Dendritic cell treated with granulocyte-macrophage colony-stimulating factor and Interleukin-4, amounts not matched to agents 40 ng/mL and 50 ng/mL, for 4 days (primary cell): ENCODE results near the gene ZNF577.
"Not testable (repeated sequence)": the region's sequence is repeated elsewhere in the genome, so short reads cannot be mapped to it uniquely, and the experiment has no call there.

Experiments used
- H3K27ac Mint-ChIP-seq: one replicate; pipeline ENCODE4 v1.8.0; 2022; ENCODE audit warnings: mild to moderate bottlenecking, mixed read lengths
- H3K27me3 Mint-ChIP-seq: one replicate; pipeline ENCODE4 v1.8.0; 2022; ENCODE audit warnings: mild to moderate bottlenecking, mixed read lengths
- H3K36me3 Mint-ChIP-seq: one replicate; pipeline ENCODE4 v1.8.0; 2022; ENCODE audit warnings: low read depth, mixed read lengths
- H3K4me1 Mint-ChIP-seq: one replicate; pipeline ENCODE4 v1.8.0; 2022; ENCODE audit warnings: low read depth, mixed read lengths
- H3K4me3 Mint-ChIP-seq: one replicate; pipeline ENCODE4 v1.8.0; 2022; ENCODE audit warnings: mild to moderate bottlenecking, moderate library complexity, mixed read lengths
- H3K9me3 Mint-ChIP-seq: one replicate; pipeline ENCODE4 v1.8.0; 2022; ENCODE audit warnings: mixed read lengths
- intact Hi-C: fragments of 100-400 bp; cut with micrococcal nuclease; formaldehyde crosslinking; loops from one replicate; pipeline ENCODE4 v1.15.0; 2022

The ZNF577 gene

DNA sequence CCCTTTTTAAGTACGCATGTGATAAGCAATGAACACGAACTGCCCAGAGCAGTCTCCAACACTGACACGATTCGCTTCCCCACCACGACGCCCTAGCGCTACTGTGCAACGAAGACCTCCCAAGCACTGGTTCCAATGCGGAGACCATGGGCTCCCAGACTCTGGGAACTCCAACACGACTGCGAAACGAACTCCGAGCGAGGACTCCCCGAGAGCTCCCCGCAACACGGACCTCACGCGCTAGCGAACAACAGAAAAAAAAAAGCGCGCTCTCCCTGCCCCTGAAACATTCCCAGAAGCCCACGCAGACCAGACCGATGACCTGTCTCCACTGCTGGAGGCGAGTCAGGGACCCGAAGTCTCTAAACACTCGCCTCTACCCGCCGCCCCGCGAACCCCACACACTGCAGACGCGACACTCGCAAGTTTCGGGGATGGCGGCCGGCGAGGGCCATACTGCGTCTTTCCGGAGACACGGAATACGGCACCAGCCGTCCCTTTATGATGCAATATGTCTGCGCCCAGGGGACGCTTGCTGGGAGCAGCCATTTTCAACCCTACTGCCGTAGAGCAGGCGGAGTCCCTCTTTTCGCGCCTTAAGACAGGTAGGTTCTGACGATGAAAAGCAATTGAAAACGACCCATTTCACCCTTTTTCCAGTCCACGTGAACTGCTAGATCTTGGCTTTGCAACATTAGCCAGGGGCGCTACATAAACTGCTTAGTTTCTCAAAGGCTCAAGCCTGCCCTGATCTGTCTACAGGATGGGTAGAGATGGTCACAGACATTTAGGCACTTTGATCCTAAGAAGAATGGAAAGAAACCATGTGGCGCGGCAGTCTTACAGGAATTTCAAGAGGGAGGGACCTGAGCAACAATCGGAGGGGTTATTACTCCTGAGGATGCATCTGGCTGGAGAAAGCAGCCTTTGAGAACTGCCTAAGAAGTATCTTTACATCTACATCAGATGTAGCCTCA lies at the start of gene ZNF577:
ZNF577 (minus strand) TSS at position 430 of the 977 bp plus-strand sequence. CDS start 7,569 bp downstream, outside the sequence.
- peaks cover 5% of the 10 kb centered on the region for H3K4me1 Mint-ChIP-seq
- peak within 1 kb of the TSS; percentile 95 for H3K4me3 Mint-ChIP-seq
- peaks cover 85% of the 10 kb centered on the region for H3K9me3 Mint-ChIP-seq
- H3K27ac Mint-ChIP-seq = peak within 1 kb of the TSS; percentile 98
- intact Hi-C loops = loop anchor here (5.0 kb wide), 1 partner anchor 44 kb away; no protein-coding TSS in a partner anchor
- peaks cover 87% of the 10 kb centered on the region for H3K36me3 Mint-ChIP-seq
- H3K27me3 Mint-ChIP-seq = no peaks in the 10 kb centered on the region

DNA sequence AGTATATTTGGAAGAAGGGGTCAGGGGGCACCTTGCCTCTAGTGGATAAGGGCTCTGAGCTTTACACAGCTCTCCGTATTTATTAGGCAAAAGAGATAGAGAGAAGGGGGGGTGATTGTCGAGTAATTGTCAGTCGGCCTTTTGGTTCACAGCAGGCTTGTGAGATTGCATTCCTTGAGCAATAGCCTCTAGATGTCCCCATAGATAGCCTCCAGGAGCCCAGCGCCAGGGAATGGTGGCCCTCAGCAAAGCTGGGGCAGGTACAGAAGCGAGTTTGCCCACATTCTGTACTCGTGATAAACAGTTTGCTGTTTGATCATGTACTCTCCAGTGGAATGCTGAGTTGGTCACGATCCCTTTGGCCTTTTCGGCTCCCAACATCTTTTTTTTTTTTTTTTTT lies 44.2 kb upstream of the ZNF577 start:
- Mint-ChIP-seq H3K4me3 (no peak overlapping the region), H3K9me3 (peaks cover 74% of the 10 kb centered on the region)
- intact Hi-C loops = loop anchor here (5.0 kb wide), 1 partner anchor 45 kb away; the partner anchor contains the start of gene ZNF577

DNA sequence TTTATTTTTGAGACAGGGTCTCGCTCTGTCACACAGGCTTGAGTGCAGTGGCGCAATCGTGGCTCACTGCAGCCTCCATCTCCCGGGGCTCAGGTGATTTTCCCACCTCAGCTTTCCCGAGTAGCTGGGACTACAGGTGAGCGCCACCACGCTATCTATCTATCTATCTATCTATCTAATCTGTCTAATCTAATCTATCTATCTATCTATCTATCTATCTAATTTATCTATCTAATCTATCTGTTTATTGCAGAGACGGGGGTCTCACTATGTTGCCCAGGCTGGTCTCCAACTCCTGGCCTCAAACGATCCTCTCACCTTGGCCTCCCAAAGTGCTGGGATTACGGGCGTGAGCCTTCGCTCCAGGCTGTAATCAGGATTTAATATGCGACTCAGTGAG lies 40.1 kb upstream of the ZNF577 start:
- H3K9me3 Mint-ChIP-seq = peaks cover 72% of the 10 kb centered on the region
- intact Hi-C loops = loop anchor here (1.0 to 5.0 kb wide), 2 partner anchors 23 to 79 kb away; partner anchors contain the start of genes ZNF615 and ZNF649
- peaks cover 66% of the 10 kb centered on the region for H3K36me3 Mint-ChIP-seq
- H3K4me3 Mint-ChIP-seq = peak overlapping the region; percentile 95
- peaks cover 21% of the 10 kb centered on the region for H3K4me1 Mint-ChIP-seq
- H3K27ac Mint-ChIP-seq = peak overlapping the region; percentile 94
- no peaks in the 10 kb centered on the region for H3K27me3 Mint-ChIP-seq

More for the DNA sequence above, 44.2 kb upstream of the ZNF577 start:
- Mint-ChIP-seq H3K4me1 (peaks cover 14% of the 10 kb centered on the region), H3K27ac (no peak overlapping the region), H3K36me3 (peaks cover 98% of the 10 kb centered on the region), H3K27me3 (no peaks in the 10 kb centered on the region)

DNA sequence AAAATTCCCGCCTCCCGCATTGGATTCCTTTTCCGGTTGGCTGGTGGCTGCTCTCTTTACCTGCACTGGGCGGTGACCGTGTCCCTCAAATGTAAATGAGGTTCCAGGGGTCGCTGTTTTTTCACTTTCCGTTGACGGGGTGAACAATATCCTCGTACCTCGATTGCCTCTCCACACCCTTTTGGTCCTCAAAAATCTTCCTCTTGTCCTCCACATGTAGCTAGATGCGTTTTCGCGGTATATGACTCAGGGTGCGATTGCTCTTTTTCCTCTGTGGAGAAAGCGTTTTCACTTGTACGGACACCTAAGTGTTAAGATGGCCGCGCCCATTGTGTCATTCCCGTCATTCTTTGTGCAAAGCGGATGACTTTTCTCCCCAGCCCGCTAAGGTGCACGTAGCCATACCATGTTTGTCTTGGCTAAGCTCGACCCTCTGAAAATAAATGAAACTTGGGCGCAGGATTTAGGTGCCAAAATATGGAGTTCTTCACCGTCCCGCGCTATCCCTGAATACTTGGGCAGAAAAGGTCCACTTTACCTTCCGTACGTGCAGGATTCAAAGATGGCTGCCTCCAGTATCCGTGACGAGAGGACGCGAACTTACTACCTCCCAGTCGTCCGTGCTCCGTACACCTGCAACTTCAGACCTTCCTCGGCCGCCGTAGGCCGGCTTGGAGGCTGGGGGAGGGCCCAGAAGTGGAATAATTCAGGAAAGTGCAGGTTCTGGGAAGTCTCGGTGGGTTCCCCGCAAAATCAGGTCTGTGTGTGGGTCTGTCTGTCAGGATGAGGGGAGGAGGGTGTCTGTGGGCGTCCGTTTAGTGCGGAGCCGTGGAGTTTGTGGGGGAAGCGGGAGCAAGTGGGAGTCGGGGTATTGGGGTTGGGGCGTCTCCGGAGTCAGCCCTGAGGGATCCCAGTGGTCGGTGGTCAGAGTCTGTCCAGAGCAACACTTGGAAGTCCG lies 39.3 kb upstream of the ZNF577 start, which contains the start of gene ZNF613:
ZNF613 (plus strand) TSS at position 689 of the 958 bp plus-strand sequence. CDS start 8,749 bp downstream, outside the sequence.
- H3K9me3 Mint-ChIP-seq = peaks cover 77% of the 10 kb centered on the region
- H3K27ac Mint-ChIP-seq = peak within 1 kb of the TSS; percentile 94
- H3K27me3 Mint-ChIP-seq = no peaks in the 10 kb centered on the region
- peaks cover 21% of the 10 kb centered on the region for H3K4me1 Mint-ChIP-seq
- peaks cover 62% of the 10 kb centered on the region for H3K36me3 Mint-ChIP-seq
- intact Hi-C loops = loop anchor here (1.0 to 5.0 kb wide), 2 partner anchors 22 to 80 kb away; partner anchors contain the start of genes ZNF615 and ZNF649
- H3K4me3 Mint-ChIP-seq = peak within 1 kb of the TSS; percentile 95

DNA sequence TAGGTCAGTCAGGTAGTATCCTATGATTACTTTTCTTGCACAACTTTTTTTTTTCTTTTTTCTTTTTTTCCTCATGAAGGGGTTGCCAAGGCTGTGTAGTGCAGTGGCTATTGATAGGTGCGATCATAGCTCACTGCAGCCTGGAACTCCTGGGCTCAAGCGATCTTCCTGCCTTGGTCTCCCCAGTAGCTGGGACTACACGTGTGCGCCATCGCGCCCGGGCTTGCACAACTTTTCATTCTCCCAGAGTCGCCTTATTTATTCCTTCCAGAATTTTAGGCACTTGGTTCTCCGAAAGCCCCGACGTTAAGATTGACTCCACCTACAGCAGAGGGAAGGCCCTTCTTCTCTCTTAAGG lies 38.7 kb upstream of the ZNF577 start:
- Mint-ChIP-seq H3K4me1 (peaks cover 21% of the 10 kb centered on the region), H3K9me3 (peaks cover 77% of the 10 kb centered on the region), H3K4me3 (peak overlapping the region; percentile 95), H3K36me3 (peaks cover 58% of the 10 kb centered on the region), H3K27me3 (no peaks in the 10 kb centered on the region), H3K27ac (peak overlapping the region; percentile 94)
- intact Hi-C loops = loop anchor here (5.0 kb wide), 1 partner anchor 81 kb away; the partner anchor contains the start of gene ZNF615

DNA sequence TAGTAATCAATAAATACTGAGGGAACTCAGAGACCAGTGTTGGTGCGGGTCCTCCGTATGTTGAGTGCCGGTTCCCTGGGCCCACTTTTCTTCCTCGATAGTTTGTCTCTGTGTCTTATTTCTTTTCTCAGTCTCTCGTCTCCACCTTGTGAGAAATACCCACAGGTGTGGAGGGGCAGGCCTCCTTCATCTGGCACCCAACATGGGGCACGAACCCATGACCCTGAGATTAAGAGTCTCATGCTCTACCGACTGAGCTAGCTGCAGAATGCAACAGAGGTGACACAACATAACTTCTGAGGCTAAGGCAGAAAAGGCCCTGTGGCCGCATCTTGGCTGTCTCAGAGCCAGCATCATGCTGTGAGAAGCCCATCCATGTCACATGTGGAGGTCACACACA lies 34.2 kb upstream of the ZNF577 start:
- H3K36me3 Mint-ChIP-seq = peaks cover 15% of the 10 kb centered on the region
- H3K4me3 Mint-ChIP-seq = no peak overlapping the region
- no peaks in the 10 kb centered on the region for H3K27me3 Mint-ChIP-seq
- no peak overlapping the region for H3K27ac Mint-ChIP-seq
- peaks cover 95% of the 10 kb centered on the region for H3K9me3 Mint-ChIP-seq
- peaks cover 7% of the 10 kb centered on the region for H3K4me1 Mint-ChIP-seq
- intact Hi-C loops = no loop called here

DNA sequence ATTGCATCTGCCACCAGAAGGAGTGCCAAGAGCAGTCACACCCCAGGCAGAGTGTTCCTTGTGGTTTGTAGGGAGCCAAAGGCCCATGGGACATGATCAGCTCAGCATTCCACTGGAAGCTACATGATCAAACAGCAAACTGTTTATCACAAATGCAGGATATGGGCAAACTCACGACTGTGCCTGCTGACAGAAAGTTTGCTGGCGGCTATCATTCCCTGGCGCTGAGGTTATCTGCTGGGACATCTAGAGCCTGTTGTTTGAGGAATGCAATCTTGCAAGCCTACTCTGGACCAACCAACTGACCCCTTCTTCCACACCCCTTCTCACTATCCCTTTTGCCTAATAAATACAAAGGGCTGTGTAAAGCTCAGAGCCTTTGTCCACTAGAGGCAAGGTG lies 31.9 kb upstream of the ZNF577 start:
- Mint-ChIP-seq H3K27ac (no peak overlapping the region), H3K4me1 (no peaks in the 10 kb centered on the region), H3K27me3 (no peaks in the 10 kb centered on the region), H3K36me3 (peaks cover 7% of the 10 kb centered on the region), H3K9me3 (peaks cover 97% of the 10 kb centered on the region), H3K4me3 (no peak overlapping the region)
- intact Hi-C loops = no loop called here

DNA sequence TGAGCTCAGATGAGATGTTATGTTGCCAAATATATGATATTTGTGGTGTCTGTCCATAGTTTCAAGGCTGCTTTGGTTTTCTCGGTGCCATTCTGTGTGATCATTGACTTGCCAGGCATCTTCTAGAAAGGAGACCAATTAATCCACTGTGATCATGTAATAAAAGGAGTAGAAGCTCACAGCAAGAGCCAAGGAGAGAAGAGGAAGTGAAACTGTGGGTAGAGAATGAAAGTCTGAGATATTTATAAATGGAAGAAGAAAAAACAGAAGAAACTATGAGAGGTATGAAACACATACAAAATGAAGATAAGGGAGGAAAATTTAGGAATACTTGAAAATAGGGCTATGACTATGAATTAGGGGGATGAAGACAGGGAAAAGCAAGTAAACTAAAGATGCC lies 28.4 kb upstream of the ZNF577 start:
- Mint-ChIP-seq H3K4me1 (no peaks in the 10 kb centered on the region), H3K9me3 (peaks cover 94% of the 10 kb centered on the region), H3K27me3 (no peaks in the 10 kb centered on the region), H3K27ac (no peak overlapping the region), H3K36me3 (no peaks in the 10 kb centered on the region), H3K4me3 (no peak overlapping the region)
- intact Hi-C loops = no loop called here

DNA sequence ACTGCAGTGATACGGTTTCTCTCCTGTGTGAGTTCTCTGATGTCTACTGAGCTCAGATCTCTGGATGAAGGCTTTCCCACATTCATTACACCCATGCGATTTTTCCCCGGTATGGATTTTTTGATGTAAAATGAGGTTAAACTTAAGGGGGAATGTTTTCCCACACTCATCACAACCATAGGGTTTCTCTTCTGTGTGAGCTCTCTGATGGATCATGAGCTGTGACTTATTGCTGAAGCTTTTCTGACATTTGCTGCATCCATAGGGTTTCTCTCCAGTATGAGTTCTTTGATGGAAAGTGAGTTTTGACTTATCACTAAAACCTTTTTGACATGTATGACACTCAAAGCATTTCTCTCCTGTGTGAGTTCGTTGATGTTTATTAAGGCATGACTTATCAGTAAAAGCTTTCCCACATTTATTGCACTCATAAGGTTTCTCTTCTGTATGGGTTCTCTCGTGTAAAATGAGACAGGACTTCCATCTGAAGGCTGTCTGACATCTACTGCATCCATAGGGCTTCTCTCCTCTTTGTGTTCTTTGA lies 27.6 kb upstream of the ZNF577 start:
- Mint-ChIP-seq H3K4me1 (no peaks in the 10 kb centered on the region), H3K27me3 (no peaks in the 10 kb centered on the region), H3K9me3 (peaks cover 94% of the 10 kb centered on the region), H3K4me3 (no peak overlapping the region), H3K36me3 (no peaks in the 10 kb centered on the region), H3K27ac (no peak overlapping the region)
- intact Hi-C loops = no loop called here

DNA sequence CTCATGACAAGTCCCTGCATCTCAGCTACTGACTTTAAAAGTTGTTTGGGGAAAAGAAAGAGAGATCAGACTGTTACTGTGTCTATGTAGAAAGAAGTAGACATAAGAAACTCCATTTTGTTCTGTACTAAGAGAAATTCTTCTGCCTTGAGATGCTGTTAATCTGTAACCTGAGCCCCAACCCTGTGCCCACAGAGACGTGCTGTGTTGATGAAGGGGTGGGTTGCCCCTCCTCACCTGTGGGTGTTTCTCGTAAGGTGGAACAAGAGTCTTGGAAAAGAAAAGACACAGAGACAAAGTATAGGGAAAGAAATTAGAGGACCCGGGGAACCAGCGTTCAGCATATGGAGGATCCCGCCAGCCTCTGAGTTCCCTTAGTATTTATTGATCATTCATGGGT lies 20.2 kb upstream of the ZNF577 start:
- H3K27ac Mint-ChIP-seq, H3K4me3 Mint-ChIP-seq, intact Hi-C loops: not testable (repeated sequence)
- H3K4me1 Mint-ChIP-seq = peaks cover 13% of the 10 kb centered on the region
- H3K36me3 Mint-ChIP-seq = peaks cover 39% of the 10 kb centered on the region
- H3K9me3 Mint-ChIP-seq = peaks cover 83% of the 10 kb centered on the region
- peaks cover 27% of the 10 kb centered on the region for H3K27me3 Mint-ChIP-seq

DNA sequence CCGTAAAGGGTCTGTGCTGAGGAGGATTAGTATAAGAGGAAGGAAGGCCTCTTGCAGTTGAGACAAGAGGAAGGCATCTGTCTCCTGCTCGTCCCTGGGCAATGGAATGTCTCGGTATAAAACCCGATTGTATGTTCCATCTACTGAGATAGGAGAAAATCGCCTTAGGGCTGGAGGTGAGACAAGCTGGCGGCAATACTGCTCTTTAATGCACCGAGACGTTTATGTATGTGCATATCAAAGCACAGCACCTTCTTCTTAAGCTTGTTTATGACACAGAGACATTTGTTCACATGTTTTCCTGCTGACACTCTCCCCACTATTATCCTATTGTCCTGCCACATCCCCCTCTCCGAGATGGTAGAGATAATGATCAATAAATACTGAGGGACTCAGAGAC lies 18.4 kb upstream of the ZNF577 start:
- H3K27ac Mint-ChIP-seq, H3K4me3 Mint-ChIP-seq, intact Hi-C loops: not testable (repeated sequence)
- H3K27me3 Mint-ChIP-seq = peaks cover 27% of the 10 kb centered on the region
- peaks cover 17% of the 10 kb centered on the region for H3K4me1 Mint-ChIP-seq
- H3K36me3 Mint-ChIP-seq = peaks cover 57% of the 10 kb centered on the region
- peaks cover 81% of the 10 kb centered on the region for H3K9me3 Mint-ChIP-seq

DNA sequence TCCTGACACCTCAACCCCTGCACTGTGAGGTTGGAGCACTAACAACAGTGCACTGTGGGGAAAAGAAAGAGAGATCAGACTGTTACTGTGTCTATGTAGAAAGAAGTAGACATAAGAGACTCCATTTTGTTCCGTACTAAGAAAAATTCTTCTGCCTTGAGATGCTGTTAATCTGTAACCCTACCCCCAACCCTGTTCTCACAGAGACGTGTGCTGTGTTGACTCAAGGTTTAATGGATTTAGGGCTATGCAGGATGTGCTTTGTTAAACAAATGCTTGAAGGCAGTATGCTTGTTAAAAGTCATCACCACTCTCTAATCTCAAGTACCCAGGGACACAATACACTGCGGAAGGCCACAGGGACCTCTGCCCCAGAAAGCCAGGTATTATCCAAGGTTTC lies 17.9 kb upstream of the ZNF577 start:
- not testable (repeated sequence) for H3K27ac Mint-ChIP-seq, H3K4me3 Mint-ChIP-seq
- H3K4me1 Mint-ChIP-seq = peaks cover 18% of the 10 kb centered on the region
- H3K27me3 Mint-ChIP-seq = peaks cover 27% of the 10 kb centered on the region
- intact Hi-C loops = loop anchor here (1.0 kb wide), 1 partner anchor 22 kb away; the partner anchor contains the start of gene ZNF613
- peaks cover 81% of the 10 kb centered on the region for H3K9me3 Mint-ChIP-seq
- H3K36me3 Mint-ChIP-seq = peaks cover 62% of the 10 kb centered on the region

DNA sequence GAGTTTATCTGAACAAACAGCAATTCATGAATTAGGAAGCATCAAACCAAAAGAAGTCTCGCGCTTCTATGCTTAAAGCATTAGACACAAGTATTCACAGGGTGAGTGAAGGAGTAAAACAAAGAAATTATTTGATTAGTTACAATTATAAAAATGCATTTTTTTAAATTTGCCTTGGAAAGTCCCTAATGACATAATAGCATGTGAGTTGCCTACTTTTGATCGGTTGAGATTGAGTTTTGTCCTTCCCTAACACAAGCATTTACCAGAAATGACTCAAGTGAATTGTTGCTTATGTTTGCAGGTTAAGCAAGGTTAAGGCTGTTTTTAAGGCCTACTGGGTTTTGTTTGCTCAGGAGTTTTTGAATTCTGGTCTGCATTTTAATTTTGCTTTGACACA lies 17.5 kb upstream of the ZNF577 start:
- peaks cover 27% of the 10 kb centered on the region for H3K27me3 Mint-ChIP-seq
- intact Hi-C loops = loop anchor here (1.0 kb wide), 1 partner anchor 22 kb away; the partner anchor contains the start of gene ZNF613
- peak overlapping the region; percentile 96 for H3K27ac Mint-ChIP-seq
- H3K36me3 Mint-ChIP-seq = peaks cover 66% of the 10 kb centered on the region
- H3K4me3 Mint-ChIP-seq = peak overlapping the region; percentile 95
- peaks cover 81% of the 10 kb centered on the region for H3K9me3 Mint-ChIP-seq
- peaks cover 23% of the 10 kb centered on the region for H3K4me1 Mint-ChIP-seq
